Endothelial cell of umbilical vein (primary cell): ENCODE results near the gene FAM53B. TPM values are rescaled to one million over a fixed set of nuclear protein-coding genes. Genes with fewer than 3 reads are reported as not detected.

Experiments
- BruUV-seq: library from RNA; stranded (reverse); fragments of 400-500 nt; replicated peaks from 2 replicates; lab custom pipeline; 2021; lab: Mats Ljungman, UMichigan
- CTCF ChIA-PET: fragments of 300-600, 350-600 bp; sonication (Branson Sonifier 250); formaldehyde crosslinking; loops from one replicate; lab custom pipeline; 2021; ENCODE audit warnings: antibody characterized with exemption, inconsistent platforms; lab: Charles Lee
- POLR2A ChIA-PET: fragments of 300-600, 350-600 bp; sonication (Branson Sonifier 250); formaldehyde crosslinking; loops from one replicate; lab custom pipeline; 2021; ENCODE audit warnings: antibody characterized with exemption, inconsistent platforms; lab: Charles Lee
- DNase-seq: peaks from one replicate; pipeline ENCODE4 v3.0.0-alpha.2; 2011; ENCODE audit warnings: low read depth, low spot score
- FAIRE-seq: peaks from 2 replicates; lab custom pipeline; 2011; peaks lifted over from hg19 to GRCh38; lab: Jason Lieb, UNC
- H2AFZ ChIP-seq: 2 replicates; pipeline ENCODE4 v1.6.0; 2012; ENCODE audit warnings: low read depth, low read length, control low read depth, inconsistent platforms
- H3K27ac ChIP-seq: 2 replicates; pipeline ENCODE4 v1.5.1; 2011; ENCODE audit warnings: low read depth, mild to moderate bottlenecking, control low read depth, low read length, moderate library complexity; ENCODE audit not compliant: insufficient read depth
- H3K27me3 ChIP-seq, 2 experiments: 2 replicates each; pipeline versions ENCODE4 v1.6.0 to v1.6.1; 2011; ENCODE audit warnings: low read length in 2 of 2, mixed read lengths in 1 of 2; ENCODE audit not compliant: control insufficient read depth in 2 of 2, insufficient read depth in 2 of 2
- H3K36me3 ChIP-seq, 2 experiments: 2 replicates in 1 of 2; 3 replicates in 1 of 2; pipeline ENCODE4 v1.5.1; 2011; ENCODE audit warnings: low read length in 2 of 2, mild to moderate bottlenecking in 1 of 2, moderate library complexity in 1 of 2; ENCODE audit not compliant: control insufficient read depth in 2 of 2, insufficient read depth in 2 of 2; ENCODE audit errors: extremely low read depth in 1 of 2
- H3K4me1 ChIP-seq: 3 replicates; pipeline ENCODE4 v1.5.1; 2011; ENCODE audit warnings: mild to moderate bottlenecking, low read length; ENCODE audit not compliant: control insufficient read depth, insufficient read depth; ENCODE audit errors: extremely low read depth
- H3K4me2 ChIP-seq: 2 replicates; pipeline ENCODE4 v1.6.1; 2011; ENCODE audit warnings: low read length, control low read depth, mixed read lengths; ENCODE audit not compliant: insufficient read depth
- H3K4me3 ChIP-seq, 3 experiments: fragments of 200-600 bp in 1 of 3; sonication (generic), shearing (Covaris generic) in 1 of 3; replicated peaks in 1 of 3; 2 replicates each; pipeline ENCODE4 v1.5.1; 2011 to 2016; ENCODE audit warnings: control low read depth in 3 of 3, low read length in 3 of 3, mild to moderate bottlenecking in 2 of 3, inconsistent platforms in 1 of 3, low read depth in 1 of 3, moderate library complexity in 1 of 3; ENCODE audit not compliant: insufficient read depth in 1 of 3
- H3K79me2 ChIP-seq: 2 replicates; pipeline ENCODE4 v1.6.0; 2012; ENCODE audit warnings: low read length, inconsistent platforms; ENCODE audit not compliant: control insufficient read depth, insufficient read depth
- H3K9ac ChIP-seq: replicated peaks from 2 replicates; pipeline ENCODE3; 2011; ENCODE audit warnings: low read length, control low read depth; ENCODE audit not compliant: insufficient read depth; ENCODE audit errors: extremely low read depth
- H3K9me1 ChIP-seq: replicated peaks from 3 replicates; pipeline ENCODE4 v1.6.0; 2011; ENCODE audit warnings: mild to moderate bottlenecking, low read length; ENCODE audit not compliant: control insufficient read depth, insufficient read depth; ENCODE audit errors: extremely low read depth
- H3K9me3 ChIP-seq: replicated peaks from 2 replicates; pipeline ENCODE4 v1.5.1; 2012; ENCODE audit warnings: low read length, inconsistent platforms; ENCODE audit not compliant: control insufficient read depth, insufficient read depth
- H4K20me1 ChIP-seq: replicated peaks from 2 replicates; pipeline ENCODE3; 2011; ENCODE audit warnings: mild to moderate bottlenecking, low read length; ENCODE audit not compliant: control insufficient read depth, insufficient read depth; ENCODE audit errors: extremely low read depth
- CTCF ChIP-seq, 2 donors: IDR thresholded peaks; 1 replicate in 1 of 2; 2 replicates in 1 of 2; pipeline ENCODE4 v1.5.1; 2011; ENCODE audit warnings: low read length in 2 of 2, mild to moderate bottlenecking in 2 of 2, moderate library complexity in 2 of 2, control low read depth in 1 of 2, inconsistent platforms in 1 of 2, low read depth in 1 of 2; ENCODE audit not compliant: insufficient read depth in 1 of 2; ENCODE audit errors: extremely low read depth in 1 of 2
- EZH2 ChIP-seq: IDR thresholded peaks from 2 replicates; pipeline ENCODE4 v1.6.1; 2012; ENCODE audit warnings: borderline replicate concordance, low read depth, mild to moderate bottlenecking, moderate library complexity, low read length, inconsistent platforms; ENCODE audit not compliant: severe bottlenecking
- FOS ChIP-seq: IDR thresholded peaks from 2 replicates; pipeline ENCODE4 v1.6.1; 2011; ENCODE audit warnings: mild to moderate bottlenecking, low read length, moderate library complexity, borderline replicate concordance; ENCODE audit not compliant: insufficient read depth
- GATA2 ChIP-seq: IDR thresholded peaks from 2 replicates; pipeline ENCODE4 v1.7.0; 2011; ENCODE audit warnings: low read depth, mild to moderate bottlenecking, moderate library complexity, mixed read lengths, low read length; ENCODE audit not compliant: insufficient read length, insufficient read depth
- JUN ChIP-seq: IDR thresholded peaks from 2 replicates; pipeline ENCODE4 v1.6.1; 2011; ENCODE audit warnings: borderline replicate concordance, low read depth; ENCODE audit not compliant: insufficient read length, insufficient read depth
- MAX ChIP-seq: IDR thresholded peaks from 2 replicates; pipeline ENCODE4 v1.6.1; 2011; ENCODE audit not compliant: insufficient read depth, insufficient read length
- MYC ChIP-seq: IDR thresholded peaks from one replicate; pipeline ENCODE4 v1.6.1; 2011; ENCODE audit warnings: mild to moderate bottlenecking, low read depth, low read length
- POLR2A ChIP-seq: IDR thresholded peaks from 2 replicates; pipeline ENCODE4 v1.6.1; 2012; ENCODE audit warnings: low read depth, mild to moderate bottlenecking, control low read depth, low read length
- POLR2AphosphoS5 ChIP-seq: IDR thresholded peaks from 2 replicates; pipeline ENCODE4 v1.6.1; 2012; ENCODE audit warnings: low read depth, mild to moderate bottlenecking, control low read depth, low read length, moderate library complexity; ENCODE audit not compliant: insufficient read depth
- dilution Hi-C: fragments of 300-500 bp; cut with MboI; formaldehyde crosslinking; loops from one replicate; pipeline ENCODE4 v1.15.0; 2019; ENCODE audit warnings: low sequenced_read_pairs; ENCODE audit not compliant: extremely low pct_ligation_motif_present
- intact Hi-C: fragments of 100-400 bp; cut with micrococcal nuclease; formaldehyde crosslinking; loops from one replicate; pipeline ENCODE4 v1.10.0; 2022
- polyA plus RNA-seq, 4 experiments: library from polyadenylated mRNA; depleted of rRNA in 3 of 4; stranded (reverse) in 3 of 4; unstranded in 1 of 4; fragments of >200 nt; gene quantifications; 2 replicates each; pipeline versions ENCODE4 v1.2.1 to v1.2.3, GENCODE V29; 2011 to 2012; ENCODE audit warnings: missing spikeins in 1 of 4
- total RNA-seq: library from RNA; stranded (reverse); gene quantifications from 2 replicates; pipeline ENCODE4 v1.2.3, GENCODE V29; 2021

Gene FAM53B
- total and polyA plus RNA-seq, 2 donors (not counting 3 experiments of a cell fraction or from before 2014, with no cell fraction given) = 8.5 to 21.1 TPM

- ChIA-PET POLR2A (no interaction called here), CTCF (interaction anchor here (2.2 to 6.2 kb wide), 3 partner anchors 9 to 33 kb away, joined by 9 to 61 read pairs (median 20); no protein-coding TSS in a partner anchor)
- peak; percentile 84 for DNase-seq
- intact Hi-C loops = no loop called here
- no peak overlapping the region for H3K4me2 ChIP-seq
- no peak overlapping the region for H2AFZ ChIP-seq
- H3K27ac ChIP-seq = no peak overlapping the region
- H3K4me1 ChIP-seq = peaks cover 7% of the 10 kb centered on the region
- no peaks in the 10 kb centered on the region for H3K27me3 ChIP-seq
- no peak overlapping the region for H3K9ac ChIP-seq
- H3K4me3 ChIP-seq = no peak overlapping the region
- no peak for TF ChIP-seq JUN
- TF ChIP-seq GATA2 = no peak
- no peak for TF ChIP-seq MAX
- no peak for TF ChIP-seq CTCF (IDR thresholded peaks at IDR 0.05; ENCODE audit: extremely low read depth in 1 of 2, insufficient read depth in 1 of 2, low read depth in 1 of 2, low read length in 2 of 2)
- TF ChIP-seq POLR2AphosphoS5 = no peak
- TF ChIP-seq MYC = no peak
- no peak for TF ChIP-seq FOS
- TF ChIP-seq EZH2 = no peak
- no peak for TF ChIP-seq POLR2A
- peaks cover 4% of the 10 kb centered on the region for H3K79me2 ChIP-seq
- peak; percentile 42 for FAIRE-seq
- no peaks in the 10 kb centered on the region for H3K9me1 ChIP-seq
- no TSS peak for BruUV-seq
- dilution Hi-C loops = no loop called here
- H3K36me3 ChIP-seq = peaks cover 0 to 3% of the 10 kb centered on the region in 2 experiments
- H4K20me1 ChIP-seq = no peaks in the 10 kb centered on the region
- no peaks in the 10 kb centered on the region for H3K9me3 ChIP-seq
Measured at GRCh38 chr10:124708246-124708779, 35.9 kb downstream of the FAM53B start.
